Superior temporal gyrus (tissue), 1 donor: Measurements from ENCODE around the gene USP24.
"Not testable (repeated sequence)": the region's sequence is repeated elsewhere in the genome, so short reads cannot be mapped to it uniquely, and the experiment has no call there.

Experiments
- DNase-seq: peaks from one replicate; pipeline ENCODE4 v3.0.0-alpha.2; 2016; ENCODE audit errors: extremely low spot score

The USP24 gene

GRCh38 chr1:55039342-55040082 lies 175.7 kb downstream of the USP24 start, which contains the start of gene PCSK9:
Gene PCSK9 (plus strand): TSS chr1:55039548. CDS start chr1:55039838, 290 bp downstream.
- no peak for DNase-seq

- DNase-seq, result no peak
Observed at GRCh38 chr1:55038974-55039341, 176.2 kb downstream of the USP24 start.

- no peak for DNase-seq
Observed at GRCh38 chr1:55038552-55038838, 176.7 kb downstream of the USP24 start.

- DNase-seq, result no peak
Observed at GRCh38 chr1:55037733-55038551, 177.2 kb downstream of the USP24 start.

GRCh38 chr1:55035904-55036303 lies 179.3 kb downstream of the USP24 start:
- DNase-seq, result no peak

- DNase-seq, result no peak
Observed at GRCh38 chr1:55034476-55035133, 180.6 kb downstream of the USP24 start.

GRCh38 chr1:55033265-55033614 lies 181.9 kb downstream of the USP24 start:
- DNase-seq, result no peak

- DNase-seq, result not testable (repeated sequence)
Observed at GRCh38 chr1:55031098-55031497, 184.1 kb downstream of the USP24 start.

- DNase-seq, result not testable (repeated sequence)
Observed at GRCh38 chr1:55026682-55027081, 188.5 kb downstream of the USP24 start.

- DNase-seq, result not testable (repeated sequence)
Observed at GRCh38 chr1:55024163-55024562, 191.0 kb downstream of the USP24 start.

- peak; percentile 71 for DNase-seq
Observed at GRCh38 chr1:55021942-55022546, 193.1 kb downstream of the USP24 start.

GRCh38 chr1:55018395-55018794 lies 196.8 kb downstream of the USP24 start:
- no peak for DNase-seq
